Sigmoid colon (tissue), 4 donors: ENCODE measurements around the gene THRB.

Experiments used
- EP300 ChIP-seq, 4 donors: sonication (generic); formaldehyde crosslinking; IDR thresholded peaks; one replicate each; pipeline ENCODE4 v1.6.1; 2017; ENCODE audit warnings: antibody characterized with exemption in 4 of 4
- POLR2A ChIP-seq, 2 donors: fragments of 450-650 bp; IDR thresholded peaks; one replicate each; pipeline ENCODE4 v1.6.1; 2016; ENCODE audit warnings: antibody characterized with exemption in 2 of 2, mild to moderate bottlenecking in 2 of 2, moderate library complexity in 2 of 2
- TF ChIP-seq, protein P1 (sequence below), 4 experiments: fragments of 450-650 bp in 3 of 4; fragments of 200-600 bp in 1 of 4; IDR thresholded peaks; one replicate each; pipeline ENCODE4 v1.5.1; 2016 to 2019; ENCODE audit warnings: antibody characterized with exemption in 4 of 4, mild to moderate bottlenecking in 3 of 4, moderate library complexity in 2 of 4

DNA sequence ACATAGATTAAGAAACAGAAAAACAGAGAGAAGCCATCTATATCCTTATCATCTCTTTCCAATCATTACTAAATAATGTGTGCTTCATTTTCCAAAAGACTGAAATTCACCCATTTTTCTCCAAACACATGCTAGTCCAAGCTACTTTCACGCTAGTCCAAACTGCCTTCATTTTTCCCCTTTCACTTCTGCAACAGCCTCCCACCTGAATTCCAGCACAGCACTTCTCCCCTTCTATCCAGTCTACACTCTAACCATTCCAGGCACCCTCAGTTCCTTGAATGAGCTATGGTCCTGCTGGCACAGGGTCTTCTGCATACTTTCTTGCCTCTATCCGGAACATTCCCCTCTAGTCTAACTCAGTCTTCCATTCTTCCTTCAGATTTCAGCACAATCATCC, 112.0 kb downstream of the THRB start:
- TF ChIP-seq POLR2A (IDR thresholded peaks at IDR 0.05) (no peak), EP300 (IDR thresholded peaks at IDR 0.05) (no peak)
- TF ChIP-seq, protein P1, sequence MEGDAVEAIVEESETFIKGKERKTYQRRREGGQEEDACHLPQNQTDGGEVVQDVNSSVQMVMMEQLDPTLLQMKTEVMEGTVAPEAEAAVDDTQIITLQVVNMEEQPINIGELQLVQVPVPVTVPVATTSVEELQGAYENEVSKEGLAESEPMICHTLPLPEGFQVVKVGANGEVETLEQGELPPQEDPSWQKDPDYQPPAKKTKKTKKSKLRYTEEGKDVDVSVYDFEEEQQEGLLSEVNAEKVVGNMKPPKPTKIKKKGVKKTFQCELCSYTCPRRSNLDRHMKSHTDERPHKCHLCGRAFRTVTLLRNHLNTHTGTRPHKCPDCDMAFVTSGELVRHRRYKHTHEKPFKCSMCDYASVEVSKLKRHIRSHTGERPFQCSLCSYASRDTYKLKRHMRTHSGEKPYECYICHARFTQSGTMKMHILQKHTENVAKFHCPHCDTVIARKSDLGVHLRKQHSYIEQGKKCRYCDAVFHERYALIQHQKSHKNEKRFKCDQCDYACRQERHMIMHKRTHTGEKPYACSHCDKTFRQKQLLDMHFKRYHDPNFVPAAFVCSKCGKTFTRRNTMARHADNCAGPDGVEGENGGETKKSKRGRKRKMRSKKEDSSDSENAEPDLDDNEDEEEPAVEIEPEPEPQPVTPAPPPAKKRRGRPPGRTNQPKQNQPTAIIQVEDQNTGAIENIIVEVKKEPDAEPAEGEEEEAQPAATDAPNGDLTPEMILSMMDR (IDR thresholded peaks at IDR 0.05) = no peak
